Skeletal muscle tissue (tissue), 4 donors: ENCODE measurements around the gene C1orf35. TPM values are rescaled to one million over a fixed set of nuclear protein-coding genes. Genes with fewer than 3 reads are reported as not detected.

Experiments
- H3K27ac ChIP-seq: one replicate; pipeline ENCODE4 v1.7.0; 2013; ENCODE audit warnings: mild to moderate bottlenecking, low read depth, low read length, inconsistent platforms
- H3K27me3 ChIP-seq, 3 donors: one replicate each; pipeline ENCODE4 v1.7.0; 2013; ENCODE audit warnings: low read length in 3 of 3; ENCODE audit not compliant: control insufficient read depth in 3 of 3, insufficient read depth in 3 of 3
- H3K36me3 ChIP-seq, 3 donors: one replicate each; pipeline ENCODE4 v1.7.0; 2013; ENCODE audit warnings: low read length in 3 of 3; ENCODE audit not compliant: control insufficient read depth in 3 of 3, insufficient read depth in 3 of 3
- H3K4me1 ChIP-seq, 3 donors: one replicate each; pipeline ENCODE4 v1.7.0; 2013; ENCODE audit warnings: low read length in 3 of 3, mild to moderate bottlenecking in 3 of 3; ENCODE audit not compliant: control insufficient read depth in 3 of 3, insufficient read depth in 3 of 3
- H3K4me3 ChIP-seq, 3 donors: one replicate each; pipeline ENCODE4 v1.7.0; 2013; ENCODE audit warnings: low read length in 3 of 3
- H3K9ac ChIP-seq, 3 donors: one replicate each; pipeline ENCODE4 v1.7.0; 2013; ENCODE audit warnings: low read length in 3 of 3, mild to moderate bottlenecking in 3 of 3, moderate library complexity in 2 of 3, low read depth in 1 of 3
- H3K9me3 ChIP-seq, 3 donors: one replicate each; pipeline ENCODE4 v1.7.0; 2013; ENCODE audit warnings: low read length in 3 of 3; ENCODE audit not compliant: control insufficient read depth in 3 of 3
- total RNA-seq: library from RNA; depleted of rRNA; stranded (reverse); fragments of >200 nt; gene quantifications from one replicate; pipeline ENCODE4 v1.2.3, GENCODE V29; 2014
- donor health status: Osteomylitis.

Gene C1orf35
- total RNA-seq, 1 donor from 2014 or later: 4.7 TPM

DNA sequence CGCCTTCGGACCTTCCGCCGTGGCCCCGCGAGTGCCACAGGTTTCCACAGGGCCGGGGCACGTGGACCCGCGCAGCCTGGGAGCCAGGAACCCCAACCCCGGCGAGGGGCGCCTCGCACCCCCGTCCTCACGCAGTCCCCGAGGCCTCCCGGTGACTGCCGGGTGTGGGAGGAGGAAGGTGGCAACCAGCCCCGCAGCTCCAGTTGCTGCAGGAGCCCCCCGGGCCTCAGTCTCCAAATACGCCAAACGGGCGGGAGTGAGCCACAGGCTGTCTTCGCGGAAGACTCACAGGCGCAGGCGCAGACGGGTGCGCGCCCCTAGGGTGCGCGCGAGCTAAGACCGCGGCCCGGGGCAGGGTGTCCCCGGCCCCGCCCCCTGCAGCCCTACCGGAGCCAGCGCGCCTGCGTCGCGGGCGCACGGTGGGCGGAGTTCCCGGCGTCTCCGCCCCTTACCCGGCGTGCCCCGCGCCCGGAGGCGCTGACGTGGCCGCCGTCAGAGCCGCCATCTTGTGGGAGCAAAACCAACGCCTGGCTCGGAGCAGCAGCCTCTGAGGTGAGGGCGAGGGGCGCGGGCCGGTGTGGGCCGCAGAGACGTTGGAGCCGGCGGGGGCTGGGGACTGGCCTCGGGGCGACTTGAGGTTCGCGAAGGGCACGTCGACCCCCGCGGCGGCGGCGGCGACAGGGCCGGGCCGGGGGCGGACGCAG, 20.8 kb downstream of the C1orf35 start, which contains the start of gene ARF1:
Gene ARF1, plus strand, starts transcription at position 495 of the 704 bp plus-strand sequence. CDS start 14,407 bp downstream, outside the sequence.
- Histone ChIP-seq H3K27me3 (no peaks in the 10 kb centered on the region), H3K9me3 (no peaks in the 10 kb centered on the region), H3K27ac (peak within 1 kb of the TSS; percentile 95), H3K36me3 (peaks cover 0 to 4% (median 0%) of the 10 kb centered on the region in 3 donors), H3K4me1 (peaks cover 47 to 52% (median 48%) of the 10 kb centered on the region in 3 donors), H3K9ac (peak within 1 kb of the TSS; percentile 90 to 99 (median 98)), H3K4me3 (peak within 1 kb of the TSS; percentile 87 to 100 (median 100))

DNA sequence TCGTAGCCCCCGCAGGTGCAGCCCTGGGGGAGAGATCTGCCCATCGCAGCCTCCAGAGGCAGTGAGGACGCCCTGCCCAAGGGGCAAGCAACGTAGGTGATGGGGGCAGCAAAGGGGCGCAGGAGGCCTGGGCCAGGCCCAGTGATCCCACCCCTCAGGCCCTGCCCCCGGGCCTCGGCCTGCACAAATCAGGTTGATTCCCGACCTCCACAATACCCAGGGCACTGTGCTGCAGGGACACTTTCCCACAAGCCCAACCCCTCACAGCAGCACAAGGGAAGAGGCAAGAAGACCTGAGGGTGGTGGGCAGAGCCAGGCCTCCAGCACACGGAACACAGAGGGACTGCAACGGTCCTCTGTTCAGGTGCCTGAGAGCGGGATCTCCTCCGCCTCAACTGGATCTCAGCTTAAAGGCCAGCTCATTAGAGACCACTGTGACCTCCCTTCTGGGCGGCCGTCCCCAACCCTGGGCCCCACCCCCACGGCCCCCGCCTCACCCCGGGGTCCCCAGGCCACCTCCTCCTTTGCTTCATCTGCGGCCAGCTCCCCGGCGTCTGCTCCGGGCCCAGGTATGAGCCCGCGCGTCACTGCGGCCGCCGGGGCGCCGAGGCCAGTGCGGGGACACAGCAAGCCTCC, 21.4 kb downstream of the C1orf35 start:
- no peaks in the 10 kb centered on the region for H3K9me3 ChIP-seq
- peak overlapping the region; percentile 87 to 98 (median 89) for H3K9ac ChIP-seq
- peaks cover 40 to 45% (median 41%) of the 10 kb centered on the region in 3 donors for H3K4me1 ChIP-seq
- no peaks in the 10 kb centered on the region for H3K27me3 ChIP-seq
- peak overlapping the region; percentile 85 to 100 (median 87) for H3K4me3 ChIP-seq
- peak overlapping the region; percentile 40 for H3K27ac ChIP-seq
- peaks cover 0 to 4% (median 0%) of the 10 kb centered on the region in 3 donors for H3K36me3 ChIP-seq

DNA sequence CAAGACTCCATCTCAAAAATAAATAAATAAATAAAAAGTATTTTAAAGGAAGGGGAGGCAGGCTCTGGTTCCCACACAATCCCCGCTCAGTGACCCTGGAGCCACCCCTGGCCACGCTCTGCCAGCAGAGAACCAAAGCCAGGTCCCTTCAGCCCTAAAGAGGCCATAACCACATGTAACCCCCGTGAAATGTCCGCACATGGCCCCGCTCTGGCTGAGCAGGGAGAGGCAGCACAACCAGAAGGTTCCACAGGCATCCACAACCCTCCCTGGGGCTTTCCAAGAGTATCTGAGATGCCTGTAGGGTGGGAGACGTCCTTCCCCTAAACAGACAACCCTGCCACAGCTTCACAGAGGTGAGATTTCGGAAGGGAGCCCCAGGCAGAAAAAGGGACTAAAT, 22.0 kb downstream of the C1orf35 start:
- Histone ChIP-seq H3K4me3 (peak overlapping the region in 2 of 3 donors; percentile 85 to 100), H3K4me1 (peaks cover 35 to 41% (median 36%) of the 10 kb centered on the region in 3 donors), H3K36me3 (peaks cover 0 to 4% (median 0%) of the 10 kb centered on the region in 3 donors), H3K27me3 (peaks cover 0 to 3% (median 0%) of the 10 kb centered on the region in 3 donors), H3K9me3 (no peaks in the 10 kb centered on the region), H3K27ac (no peak overlapping the region), H3K9ac (peak overlapping the region in 2 of 3 donors; percentile 34 to 98)

DNA sequence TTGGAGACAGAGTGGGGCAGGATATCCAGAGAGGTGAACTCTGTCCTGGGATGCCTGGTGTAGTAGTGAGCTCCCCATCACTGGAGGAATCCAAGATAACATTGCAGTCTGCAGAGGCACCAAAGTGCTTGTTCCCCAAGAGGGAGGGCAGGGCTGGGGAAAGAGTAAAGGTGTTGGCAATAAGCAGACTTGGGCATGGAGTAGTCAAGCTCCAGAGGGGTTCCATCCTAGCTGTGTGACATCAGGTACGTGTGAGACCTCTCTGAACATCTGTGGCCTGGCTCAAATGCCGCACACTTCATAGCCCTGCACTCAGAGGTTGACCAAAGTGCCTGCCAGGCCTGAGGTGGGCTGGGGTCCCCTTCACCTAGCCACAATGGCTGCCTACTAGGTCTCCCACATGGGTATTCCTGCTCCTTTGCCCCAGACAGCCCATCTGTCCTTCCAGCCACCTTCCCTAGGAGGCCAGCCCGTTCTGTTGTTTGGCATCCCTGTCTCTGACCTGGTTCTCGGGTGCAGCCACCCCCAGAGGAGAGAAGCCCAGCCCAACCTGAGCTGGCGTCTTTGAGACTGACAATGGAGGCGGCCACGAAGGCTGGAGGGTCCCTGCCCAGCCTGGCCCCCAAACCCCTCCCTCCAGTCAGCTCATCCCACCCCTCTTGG, 23.4 kb downstream of the C1orf35 start:
- no peaks in the 10 kb centered on the region for H3K9me3 ChIP-seq
- H3K36me3 ChIP-seq: peaks cover 0 to 4% (median 0%) of the 10 kb centered on the region in 3 donors
- peaks cover 10 to 17% (median 12%) of the 10 kb centered on the region in 3 donors for H3K27me3 ChIP-seq
- H3K27ac ChIP-seq: no peak overlapping the region
- H3K9ac ChIP-seq: no peak overlapping the region
- H3K4me1 ChIP-seq: peaks cover 21 to 27% (median 22%) of the 10 kb centered on the region in 3 donors
- no peak overlapping the region for H3K4me3 ChIP-seq

DNA sequence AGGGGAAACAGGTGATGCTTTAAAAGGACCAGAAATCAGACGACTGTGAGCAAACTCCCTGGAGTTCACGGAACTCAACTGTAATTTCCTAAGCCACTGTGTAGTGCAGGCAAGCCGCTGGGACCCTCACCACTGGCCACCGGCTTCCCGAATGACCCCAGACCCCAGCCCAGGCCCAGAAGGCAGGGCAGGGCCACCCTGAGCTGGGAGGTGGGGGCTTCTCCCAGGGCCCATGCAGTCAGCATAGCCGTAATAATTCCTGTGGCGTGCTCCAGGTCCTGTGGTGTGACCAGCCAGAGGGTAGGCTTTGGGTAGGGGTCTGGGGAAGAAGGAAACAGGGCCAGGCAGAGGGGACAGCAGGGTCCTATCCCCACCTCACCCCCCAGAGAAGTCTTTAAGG, 24.1 kb downstream of the C1orf35 start:
- Histone ChIP-seq H3K9ac (no peak overlapping the region), H3K4me3 (no peak overlapping the region), H3K36me3 (peaks cover 0 to 4% (median 0%) of the 10 kb centered on the region in 3 donors), H3K27me3 (peaks cover 15 to 21% (median 16%) of the 10 kb centered on the region in 3 donors), H3K9me3 (no peaks in the 10 kb centered on the region), H3K4me1 (peaks cover 14 to 20% (median 15%) of the 10 kb centered on the region in 3 donors), H3K27ac (no peak overlapping the region)

DNA sequence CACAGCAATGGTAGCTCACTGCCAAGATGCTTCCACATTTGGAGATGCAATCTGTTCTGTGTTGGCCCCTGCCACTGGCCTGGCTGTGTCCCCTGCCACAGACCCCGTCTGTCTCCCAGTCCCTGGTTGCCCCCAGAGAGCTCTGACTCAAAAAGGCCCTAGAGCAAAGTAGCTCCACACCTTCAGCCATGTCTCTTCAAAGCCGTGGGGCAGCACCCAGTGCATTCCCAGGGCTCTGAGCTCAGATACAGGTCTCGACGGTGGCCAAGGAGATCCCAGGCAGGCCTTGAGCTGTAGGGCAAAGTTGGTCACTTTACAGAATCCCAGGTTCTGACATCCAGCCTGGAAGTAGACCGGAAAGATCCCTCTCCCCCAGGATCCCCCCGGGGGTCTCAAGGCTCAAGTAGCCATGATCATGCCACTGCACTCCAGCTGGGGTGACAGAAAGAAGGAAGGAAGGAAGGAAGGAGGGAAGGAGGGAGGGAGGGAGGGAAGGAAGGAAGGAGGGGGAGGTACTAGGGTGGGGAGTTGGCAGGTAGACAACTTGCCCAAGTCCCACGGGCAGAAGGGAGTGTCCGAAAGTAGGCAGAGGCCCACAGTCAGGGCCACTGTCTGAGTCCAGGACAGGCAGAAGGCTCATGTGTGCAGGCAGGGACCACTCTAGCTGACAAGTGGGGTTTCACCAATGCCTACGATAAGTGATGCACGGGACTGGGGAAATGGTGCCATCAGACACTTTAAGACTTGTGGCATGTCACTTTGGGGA, 25.4 kb downstream of the C1orf35 start:
- Histone ChIP-seq H3K36me3 (no peaks in the 10 kb centered on the region), H3K27me3 (peaks cover 20 to 28% (median 26%) of the 10 kb centered on the region in 3 donors), H3K9ac (peak overlapping the region in 1 of 3 donors; percentile 25), H3K9me3 (no peaks in the 10 kb centered on the region), H3K4me3 (no peak overlapping the region), H3K27ac (no peak overlapping the region), H3K4me1 (peaks cover 8 to 11% (median 8%) of the 10 kb centered on the region in 3 donors)

DNA sequence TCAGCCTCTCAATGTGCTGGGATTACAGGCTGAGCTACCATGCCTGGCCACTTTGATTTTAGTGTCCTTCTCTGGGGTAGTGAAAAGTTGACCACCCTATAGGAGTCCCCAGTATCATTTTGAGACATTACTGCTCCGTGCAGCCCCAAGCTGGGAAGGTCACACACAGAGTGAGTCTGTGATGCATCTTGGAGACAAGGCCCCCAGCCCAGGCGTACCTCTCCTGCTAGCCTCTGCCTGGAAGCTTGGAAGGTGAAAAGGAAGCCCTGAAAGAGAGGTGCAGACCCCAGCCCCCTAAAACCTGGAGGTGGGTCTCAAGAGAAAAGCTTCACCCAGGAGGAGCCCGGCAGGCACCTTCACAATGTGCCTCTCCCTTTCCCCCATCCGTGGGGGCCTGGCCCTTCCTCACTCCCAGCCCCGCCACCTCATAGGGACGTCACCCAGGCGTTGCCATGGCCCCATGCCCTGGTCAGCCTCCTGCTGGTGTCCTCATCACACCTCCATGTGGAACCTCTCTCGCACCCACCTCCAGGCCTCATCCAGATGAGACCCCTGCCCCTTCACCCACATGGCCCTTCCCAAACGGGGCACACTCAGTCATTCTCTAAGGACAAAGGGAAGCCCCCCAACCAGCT, 26.2 kb downstream of the C1orf35 start:
- Histone ChIP-seq H3K9me3 (no peaks in the 10 kb centered on the region), H3K27ac (no peak overlapping the region), H3K9ac (peak overlapping the region in 1 of 3 donors; percentile 25), H3K27me3 (peaks cover 26 to 34% (median 33%) of the 10 kb centered on the region in 3 donors), H3K4me3 (no peak overlapping the region), H3K4me1 (peaks cover 8% of the 10 kb centered on the region in 3 donors), H3K36me3 (no peaks in the 10 kb centered on the region)

DNA sequence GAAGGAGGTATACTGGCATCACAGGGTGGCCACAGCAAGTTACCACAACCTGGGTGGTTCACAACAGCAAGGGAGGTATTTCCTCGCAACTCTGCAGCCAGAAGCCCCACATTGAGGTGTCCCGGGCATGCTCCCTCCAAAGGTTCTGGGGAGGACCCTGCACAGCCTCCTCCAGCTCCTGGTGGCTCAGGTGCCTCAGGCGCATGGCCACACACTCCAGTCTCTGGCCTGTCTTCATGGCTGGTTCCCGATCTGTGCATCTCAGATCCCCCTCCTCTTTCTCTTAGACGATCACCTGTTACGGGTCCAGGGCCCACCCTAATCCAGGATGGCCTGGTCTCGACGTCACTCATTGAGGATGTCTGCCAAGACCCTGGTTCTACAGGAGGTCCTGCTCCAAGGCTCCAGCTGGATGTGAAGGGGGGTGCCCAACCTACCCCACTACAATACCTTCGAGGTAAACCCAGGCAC, 27.3 kb downstream of the C1orf35 start:
- Histone ChIP-seq H3K4me3 (no peak overlapping the region), H3K4me1 (no peaks in the 10 kb centered on the region), H3K9me3 (no peaks in the 10 kb centered on the region), H3K27ac (no peak overlapping the region), H3K9ac (no peak overlapping the region), H3K36me3 (no peaks in the 10 kb centered on the region), H3K27me3 (peaks cover 28 to 43% (median 38%) of the 10 kb centered on the region in 3 donors)
